Measurements from ENCODE around the gene OR13G1. TPM values are rescaled to one million over a fixed set of nuclear protein-coding genes. Genes with fewer than 3 reads are reported as not detected.

The OR13G1 gene
- not detected in 2 replicates for total RNA-seq

GRCh38 chr1:247679639-247680038 is at the start of gene OR13G1:
Gene OR13G1 (minus strand): TSS chr1:247679739. CDS start chr1:247673041, 6,698 bp downstream.

DNA sequence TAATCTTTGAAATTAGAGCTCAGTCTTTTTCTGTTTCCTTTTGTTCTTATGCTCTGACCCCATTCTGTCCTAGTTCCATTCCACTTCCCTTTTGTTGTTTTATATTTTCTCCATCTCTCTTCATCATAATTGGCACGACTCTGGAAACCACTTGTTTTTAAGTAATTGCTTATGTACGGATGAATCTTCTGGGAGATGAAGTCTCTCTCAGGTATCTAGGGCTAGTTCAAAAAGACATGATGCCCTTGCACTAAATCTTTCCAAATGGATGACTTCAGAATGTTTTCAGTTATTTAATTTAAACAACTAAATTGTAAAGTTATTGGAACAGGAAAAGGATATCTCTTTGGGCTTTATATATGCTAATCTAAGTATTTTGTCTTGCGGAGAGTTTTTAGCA is 37.0 kb upstream of the OR13G1 start, which contains the start of gene OR6F1:
Gene OR6F1 (minus strand): TSS at position 101 of the 400 bp plus-strand sequence. CDS start 3,891 bp downstream, outside the sequence.

Other genes starting within 250 kb of the OR13G1 start
- not detected in 2 replicates for gene OR2B11, start 221.6 kb downstream of the OR13G1 start, total RNA-seq
- gene OR2C3, start 143.3 kb downstream of the OR13G1 start, total RNA-seq = under 0.01 TPM in 1 of 2 replicates, not detected in the other
- not detected in 2 replicates for gene GCSAML, start 130.6 kb downstream of the OR13G1 start, total RNA-seq
- not detected in 2 replicates for gene OR2G2, start 91.4 kb downstream of the OR13G1 start, total RNA-seq
- gene OR2G3, start 74.2 kb downstream of the OR13G1 start, total RNA-seq = not detected in 2 replicates
- gene OR6F1, start 36.9 kb upstream of the OR13G1 start, total RNA-seq = not detected in 2 replicates
- gene OR14K1, start 58.9 kb upstream of the OR13G1 start, total RNA-seq = not detected in 2 replicates
- gene OR14A2, start 68.4 kb upstream of the OR13G1 start, total RNA-seq = not detected in 2 replicates
- gene OR1C1, start 80.8 kb upstream of the OR13G1 start, total RNA-seq = not detected in 2 replicates
- gene OR14A16, start 144.4 kb upstream of the OR13G1 start, total RNA-seq = not detected in 2 replicates
- gene OR11L1, start 162.2 kb upstream of the OR13G1 start, total RNA-seq = not detected in 2 replicates
- 0.43 and 0.65 TPM in 2 replicates for gene TRIM58, start 177.4 kb upstream of the OR13G1 start, total RNA-seq
- gene OR2W3, start 215.8 kb upstream of the OR13G1 start, total RNA-seq = 0.11 and 0.39 TPM in 2 replicates
- not detected in 2 replicates for gene OR2T8, start 240.5 kb upstream of the OR13G1 start, total RNA-seq
- not detected in 2 replicates for gene OR2AJ1, start 245.2 kb upstream of the OR13G1 start, total RNA-seq

All from articular chondrocyte of knee joint (primary cell).